Body of pancreas (tissue), 4 donors: ENCODE measurements around the gene TMEM183A. TPM values are rescaled to one million over a fixed set of nuclear protein-coding genes. Genes with fewer than 3 reads are reported as not detected.

ENCODE experiments used
- ATAC-seq: fragments of 150-250 bp; one replicate; pipeline ENCODE4 v1.9.1; 2016
- DNase-seq, 4 donors: peaks; one replicate each; pipeline ENCODE4 v3.0.0-alpha.2; 2019
- H3K27ac ChIP-seq, 4 donors: fragments of 200-600 bp; sonication (generic); 1 replicate in 3 of 4; 2 replicates in 1 of 4; pipeline versions ENCODE4 v1.5.1 to v1.6.1; 2016 to 2019; ENCODE audit warnings: mild to moderate bottlenecking in 1 of 4, mixed read lengths in 1 of 4, moderate library complexity in 1 of 4
- H3K27me3 ChIP-seq, 2 donors: fragments of 200-600 bp; sonication (generic); one replicate each; pipeline ENCODE4 v1.6.0; 2016; ENCODE audit warnings: mild to moderate bottlenecking in 1 of 2
- H3K36me3 ChIP-seq, 2 donors: fragments of 200-600 bp; sonication (generic); replicated peaks in 1 of 2; 2 replicates each; pipeline ENCODE4 v1.5.1; 2016; ENCODE audit warnings: low read depth in 2 of 2; ENCODE audit not compliant: insufficient read depth in 1 of 2
- H3K4me1 ChIP-seq: fragments of 200-600 bp; sonication (generic); one replicate; pipeline ENCODE4 v1.6.0; 2016
- H3K4me3 ChIP-seq, 2 donors: fragments of 200-600 bp; sonication (generic); 1 replicate in 1 of 2; 2 replicates in 1 of 2; pipeline ENCODE4 v1.5.1; 2016 to 2019
- H3K9me3 ChIP-seq, 3 donors: fragments of 200-600 bp; sonication (generic); 1 replicate in 2 of 3; 2 replicates in 1 of 3; pipeline ENCODE4 v1.5.1; 2016
- CTCF ChIP-seq, 7 experiments: fragments of 450-650 bp in 4 of 7; fragments of 200-600 bp in 3 of 7; sonication (generic) in 3 of 7; IDR thresholded peaks; one replicate each; pipeline ENCODE4 v1.5.1; 2016 to 2019; ENCODE audit warnings: antibody characterized with exemption in 7 of 7
- POLR2A ChIP-seq, 3 donors: fragments of 450-650 bp; IDR thresholded peaks; one replicate each; pipeline ENCODE4 v1.6.1; 2016; ENCODE audit warnings: antibody characterized with exemption in 3 of 3, mild to moderate bottlenecking in 2 of 3
- WGBS, 2 donors: methylation state at CpG; one replicate each; pipeline ENCODE4 v1.1.5; 2017; 5-methylcytosine and 5-hydroxymethylcytosine counted together
- intact Hi-C: fragments of 100-400 bp; cut with DNase I; formaldehyde crosslinking; loops from one replicate; pipeline ENCODE4 v1.15.1; 2023
- total RNA-seq, 2 donors: library from RNA; depleted of rRNA; stranded (reverse); fragments of >200 nt; gene quantifications; one replicate each; pipeline ENCODE4 v1.1.0, GENCODE V29; 2016

Gene TMEM183A
- 10 to 100 TPM; 47.7 to 86.7 TPM for total RNA-seq

GRCh38 chr1:203006948-203007871 is at the start of gene TMEM183A:
TSS of gene TMEM183A (plus strand) at chr1:203007374. CDS start at chr1:203007466, 92 bp downstream.
- H3K4me1 ChIP-seq, result peaks cover 26% of the 10 kb centered on the region
- peak; percentile 98 for ATAC-seq
- peak; percentile 75 to 93 (median 90) for TF ChIP-seq POLR2A (IDR thresholded peaks at IDR 0.05)
- no peak for TF ChIP-seq CTCF (IDR thresholded peaks at IDR 0.05)
- H3K4me3 ChIP-seq, result peak within 1 kb of the TSS; percentile 79 to 85
- DNase-seq, result peak; percentile 96 to 98 (median 97)
- peaks cover 0 to 7% of the 10 kb centered on the region in 2 donors for H3K36me3 ChIP-seq
- H3K27me3 ChIP-seq, result no peaks in the 10 kb centered on the region
- 0 to 1% methylated on average over 28 to 76 of the region's 78 CpGs for WGBS, 2 donors
- H3K27ac ChIP-seq, result peak within 1 kb of the TSS; percentile 81 to 92 (median 86)
- H3K9me3 ChIP-seq, result no peaks in the 10 kb centered on the region
- intact Hi-C loops, result no loop called here

GRCh38 chr1:202957733-202958543 is 49.2 kb upstream of the TMEM183A start, which contains the start of gene ADIPOR1:
TSS of gene ADIPOR1 (minus strand) at chr1:202958312. CDS start at chr1:202951070, 7,242 bp downstream.
- intact Hi-C loops, result no loop called here
- peak; percentile 100 for ATAC-seq

GRCh38 chr1:202958544-202959275 is 48.5 kb upstream of the TMEM183A start:
- Histone ChIP-seq H3K4me3 (peak overlapping the region; percentile 73 to 84), H3K27me3 (no peaks in the 10 kb centered on the region), H3K36me3 (peaks cover 0 to 7% of the 10 kb centered on the region in 2 donors), H3K27ac (peak overlapping the region; percentile 64 to 92 (median 88)), H3K4me1 (peaks cover 39% of the 10 kb centered on the region), H3K9me3 (no peaks in the 10 kb centered on the region)
- ATAC-seq (peak; percentile 20), DNase-seq (peak in 2 of 4 donors; percentile 14 to 28)
- TF ChIP-seq POLR2A (IDR thresholded peaks at IDR 0.05), result no peak
- TF ChIP-seq CTCF (IDR thresholded peaks at IDR 0.05), result no peak
- 1 to 3% methylated on average over 10 of the region's 10 CpGs for WGBS, 2 donors
- intact Hi-C loops, result no loop called here

More at GRCh38 chr1:202957733-202958543, 49.2 kb upstream of the TMEM183A start, which contains the start of gene ADIPOR1:
- peaks cover 0 to 3% of the 10 kb centered on the region in 2 donors for H3K36me3 ChIP-seq
- H3K4me1 ChIP-seq, result peaks cover 45% of the 10 kb centered on the region
- peak within 1 kb of the TSS; percentile 73 to 84 for H3K4me3 ChIP-seq
- peak in 3 of 7 experiments; percentile 22 to 36 (median 36) for TF ChIP-seq CTCF (IDR thresholded peaks at IDR 0.05)
- peak; percentile 72 to 89 (median 85) for TF ChIP-seq POLR2A (IDR thresholded peaks at IDR 0.05)
- H3K9me3 ChIP-seq, result no peaks in the 10 kb centered on the region
- DNase-seq, result peak; percentile 93 to 95 (median 94)
- peak within 1 kb of the TSS; percentile 64 to 92 (median 88) for H3K27ac ChIP-seq
- WGBS, 2 donors, result 0% methylated on average over 6 to 74 of the region's 86 CpGs
- H3K27me3 ChIP-seq, result no peaks in the 10 kb centered on the region

- ATAC-seq, result no peak
Measured at GRCh38 chr1:202959276-202959620, 47.9 kb upstream of the TMEM183A start.

More at GRCh38 chr1:202959276-202959620, 47.9 kb upstream of the TMEM183A start:
- Histone ChIP-seq H3K9me3 (no peaks in the 10 kb centered on the region), H3K27ac (peak overlapping the region in 2 of 4 donors; percentile 88 to 92), H3K4me1 (peaks cover 34% of the 10 kb centered on the region), H3K27me3 (no peaks in the 10 kb centered on the region), H3K4me3 (no peak overlapping the region), H3K36me3 (peaks cover 0 to 7% of the 10 kb centered on the region in 2 donors)
- TF ChIP-seq CTCF (IDR thresholded peaks at IDR 0.05), result no peak
- no peak for TF ChIP-seq POLR2A (IDR thresholded peaks at IDR 0.05)
- WGBS, 2 donors, result 8 to 45% methylated on average over 1 of the region's 1 CpG
- DNase-seq, result no peak
- intact Hi-C loops, result no loop called here
